ENCODE results near the gene RIOK1. TPM values are rescaled to one million over a fixed set of nuclear protein-coding genes. Genes with fewer than 3 reads are reported as not detected.
"Not testable (repeated sequence)": the region's sequence is repeated elsewhere in the genome, so short reads cannot be mapped to it uniquely, and the experiment has no call there.

The RIOK1 gene
- 25.8 and 28.9 TPM in 2 replicates for polyA plus RNA-seq (2014; cell fraction: cytosol; rRNA removed)
- 32.1 and 37.4 TPM in 2 replicates for polyA plus RNA-seq (2014; cell fraction: nucleus; rRNA removed)

- DNase-seq (ENCODE audit: low spot score) = peak; percentile 95
Observed at GRCh38 chr6:7389451-7390225, at the start of gene RIOK1, which contains the start of gene CAGE1. Gene RIOK1 (plus strand): TSS chr6:7389808. CDS start chr6:7390003, 195 bp downstream. Gene CAGE1 (minus strand): TSS chr6:7389742. CDS start chr6:7387173, 2,569 bp downstream.

GRCh38 chr6:7341271-7341670, 48.3 kb upstream of the RIOK1 start:
- no peak for DNase-seq (ENCODE audit: low spot score)

GRCh38 chr6:7341989-7342742, 47.4 kb upstream of the RIOK1 start:
- DNase-seq (ENCODE audit: low spot score) = peak; percentile 18

GRCh38 chr6:7343546-7344475, 45.8 kb upstream of the RIOK1 start:
- no peak for DNase-seq (ENCODE audit: low spot score)

GRCh38 chr6:7344773-7345450, 44.7 kb upstream of the RIOK1 start:
- DNase-seq (ENCODE audit: low spot score) = not testable (repeated sequence)

- DNase-seq (ENCODE audit: low spot score) = not testable (repeated sequence)
Observed at GRCh38 chr6:7347551-7347997, 42.0 kb upstream of the RIOK1 start.

- not testable (repeated sequence) for DNase-seq (ENCODE audit: low spot score)
Observed at GRCh38 chr6:7350591-7350990, 39.0 kb upstream of the RIOK1 start.

GRCh38 chr6:7351916-7352315, 37.7 kb upstream of the RIOK1 start:
- DNase-seq (ENCODE audit: low spot score) = not testable (repeated sequence)

GRCh38 chr6:7367408-7367807, 22.2 kb upstream of the RIOK1 start:
- DNase-seq (ENCODE audit: low spot score) = no peak

- DNase-seq (ENCODE audit: low spot score) = no peak
Observed at GRCh38 chr6:7373739-7374138, 15.9 kb upstream of the RIOK1 start.

- no peak for DNase-seq (ENCODE audit: low spot score)
Observed at GRCh38 chr6:7377961-7378360, 11.6 kb upstream of the RIOK1 start.

GRCh38 chr6:7378740-7379139, 10.9 kb upstream of the RIOK1 start:
- DNase-seq (ENCODE audit: low spot score) = no peak

GRCh38 chr6:7381092-7381491, 8.5 kb upstream of the RIOK1 start:
- DNase-seq (ENCODE audit: low spot score) = no peak

- no peak for DNase-seq (ENCODE audit: low spot score)
Observed at GRCh38 chr6:7389162-7389450, 502 bp upstream of the RIOK1 start.

GRCh38 chr6:7390226-7390878, 744 bp downstream of the RIOK1 start:
- DNase-seq (ENCODE audit: low spot score) = peak; percentile 5

- no peak for DNase-seq (ENCODE audit: low spot score)
Observed at GRCh38 chr6:7391151-7391550, 1.5 kb downstream of the RIOK1 start.

GRCh38 chr6:7392402-7392801, 2.8 kb downstream of the RIOK1 start:
- DNase-seq (ENCODE audit: low spot score) = no peak

GRCh38 chr6:7401075-7401474, 11.5 kb downstream of the RIOK1 start:
- no peak for DNase-seq (ENCODE audit: low spot score)

- DNase-seq (ENCODE audit: low spot score) = no peak
Observed at GRCh38 chr6:7402716-7403115, 13.1 kb downstream of the RIOK1 start.

- no peak for DNase-seq (ENCODE audit: low spot score)
Observed at GRCh38 chr6:7404546-7404945, 14.9 kb downstream of the RIOK1 start.

Measured in SK-N-DZ (cell line).